Esophagus squamous epithelium (tissue), 4 donors: ENCODE results near the gene PARD3.

Experiments
- CTCF ChIP-seq, 6 experiments: fragments of 450-650 bp in 4 of 6; fragments of 200-600 bp in 2 of 6; sonication (generic) in 2 of 6; IDR thresholded peaks; one replicate each; pipeline ENCODE4 v1.5.1; 2016 to 2019; ENCODE audit warnings: antibody characterized with exemption in 6 of 6, mild to moderate bottlenecking in 4 of 6, moderate library complexity in 4 of 6
- POLR2A ChIP-seq, 4 donors: fragments of 450-650 bp; IDR thresholded peaks; one replicate each; pipeline ENCODE4 v1.6.1; 2017; ENCODE audit warnings: antibody characterized with exemption in 4 of 4, mild to moderate bottlenecking in 4 of 4, moderate library complexity in 3 of 4

- TF ChIP-seq CTCF (IDR thresholded peaks at IDR 0.05) (no peak), POLR2A (IDR thresholded peaks at IDR 0.05) (no peak)
Observed at GRCh38 chr10:34087095-34087418, 728.0 kb downstream of the PARD3 start.
